HCT116 (cell line): Measurements from ENCODE around the gene DENND1A. TPM values are rescaled to one million over a fixed set of nuclear protein-coding genes. Genes with fewer than 3 reads are reported as not detected.

Source experiments
- ATAC-seq: fragments of 200-7000 bp; cut with Tn5 transposase; 2 replicates; pipeline ENCODE4 v1.9.1; 2020; ENCODE audit warnings: mild to moderate bottlenecking, moderate library complexity
- BruUV-seq: library from RNA; stranded (reverse); fragments of 400-500 nt; replicated peaks from 2 replicates; lab custom pipeline; 2021; lab: Mats Ljungman, UMichigan
- CTCF ChIA-PET: fragments of 300-600 bp; sonication (Branson Sonifier 250); formaldehyde crosslinking; loops from one replicate; lab custom pipeline; 2021; ENCODE audit warnings: antibody characterized with exemption; lab: Charles Lee
- POLR2A ChIA-PET: fragments of 300-600, 350-600 bp; sonication (Branson Sonifier 250); formaldehyde crosslinking; loops from one replicate; lab custom pipeline; 2021; ENCODE audit warnings: antibody characterized with exemption; lab: Charles Lee
- RAD21 ChIA-PET, 2 experiments: fragments of 300-600 bp; sonication (Branson Sonifier 250); formaldehyde crosslinking; loops; one replicate each; lab custom pipeline; 2023; ENCODE audit warnings: low total read pairs in 2 of 2; ENCODE audit not compliant: uncharacterized antibody in 2 of 2, unreplicated experiment in 2 of 2, low non-redundant PET in 1 of 2; lab: Charles Lee
- DNase-seq: peaks from one replicate; pipeline ENCODE4 v3.0.0-alpha.2; 2010; ENCODE audit warnings: low read depth, low spot score
- H2AFZ ChIP-seq: fragments of 200-600 bp; shearing (Covaris generic), sonication (generic); 2 replicates; pipeline ENCODE4 v1.6.1; 2017; ENCODE audit warnings: low read depth, mixed run types, mixed read lengths, antibody characterized with exemption, low read length; ENCODE audit not compliant: poor library complexity, severe bottlenecking
- H3K27ac ChIP-seq: 2 replicates; pipeline ENCODE4 v1.5.1; 2012; ENCODE audit warnings: low read depth, low read length
- H3K27me3 ChIP-seq: fragments of 200-600 bp; sonication (generic); 2 replicates; pipeline ENCODE4 v1.6.1; 2016; ENCODE audit warnings: mixed run types, low read length, mixed read lengths; ENCODE audit not compliant: insufficient read depth
- H3K36me3 ChIP-seq, 2 experiments: fragments of 200-500 bp in 1 of 2; fragments of 200-600 bp in 1 of 2; sonication (Bioruptor generic) in 1 of 2; sonication (generic) in 1 of 2; 2 replicates each; pipeline versions ENCODE4 v1.5.1 to v1.6.1; 2014 to 2016; ENCODE audit warnings: low read length in 2 of 2, inconsistent platforms in 1 of 2, mixed read lengths in 1 of 2, mixed run types in 1 of 2; ENCODE audit not compliant: insufficient read depth in 2 of 2, control insufficient read depth in 1 of 2
- H3K4me1 ChIP-seq, 2 experiments: fragments of 200-600 bp in 1 of 2; sonication (generic) in 1 of 2; 2 replicates each; pipeline versions ENCODE4 v1.5.1 to v1.6.1; 2012 to 2017; ENCODE audit warnings: low read length in 2 of 2, inconsistent platforms in 1 of 2, mild to moderate bottlenecking in 1 of 2, mixed read lengths in 1 of 2, mixed run types in 1 of 2, moderate library complexity in 1 of 2; ENCODE audit not compliant: insufficient read depth in 2 of 2, control insufficient read depth in 1 of 2
- H3K4me2 ChIP-seq: fragments of 200-600 bp; sonication (generic); 2 replicates; pipeline ENCODE4 v1.6.1; 2017; ENCODE audit warnings: mixed run types, low read length, mixed read lengths
- H3K4me3 ChIP-seq, 2 experiments: fragments of 200-600 bp in 1 of 2; sonication (generic) in 1 of 2; replicated peaks in 1 of 2; 2 replicates each; pipeline ENCODE4 v1.5.1; 2011 to 2016; ENCODE audit warnings: low read length in 2 of 2, control low read depth in 1 of 2, low read depth in 1 of 2, mild to moderate bottlenecking in 1 of 2, mixed read lengths in 1 of 2, mixed run types in 1 of 2
- H3K79me2 ChIP-seq: fragments of 200-600 bp; sonication (generic); 2 replicates; pipeline ENCODE4 v1.6.1; 2017; ENCODE audit warnings: mild to moderate bottlenecking, mixed run types, low read length, moderate library complexity, mixed read lengths; ENCODE audit not compliant: insufficient read depth
- H3K9ac ChIP-seq: fragments of 200-600 bp; sonication (generic); 2 replicates; pipeline ENCODE4 v1.6.1; 2016; ENCODE audit warnings: low read length, mixed read lengths
- H3K9me2 ChIP-seq: fragments of 200-600 bp; sonication (generic), shearing (Covaris generic); 2 replicates; pipeline ENCODE4 v1.6.1; 2017; ENCODE audit warnings: mixed run types, mild to moderate bottlenecking, moderate library complexity; ENCODE audit not compliant: insufficient read depth
- H3K9me3 ChIP-seq, 2 experiments: fragments of 200-500 bp in 1 of 2; fragments of 200-600 bp in 1 of 2; sonication (Bioruptor generic) in 1 of 2; sonication (generic) in 1 of 2; 2 replicates each; pipeline ENCODE4 v1.6.1; 2014 to 2017; ENCODE audit warnings: low read length in 2 of 2, mixed read lengths in 2 of 2, inconsistent platforms in 1 of 2, low read depth in 1 of 2, mild to moderate bottlenecking in 1 of 2, mixed run types in 1 of 2, moderate library complexity in 1 of 2; ENCODE audit not compliant: control insufficient read depth in 1 of 2, insufficient read depth in 1 of 2
- H4K20me1 ChIP-seq: fragments of 200-600 bp; sonication (generic), shearing (Covaris generic); 2 replicates; pipeline ENCODE4 v1.6.1; 2017; ENCODE audit warnings: mixed run types, mild to moderate bottlenecking, moderate library complexity; ENCODE audit not compliant: insufficient read depth
- CBX3 ChIP-seq: IDR thresholded peaks from 2 replicates; pipeline ENCODE4 v1.6.1; 2012; ENCODE audit warnings: low read depth
- CEBPB ChIP-seq: IDR thresholded peaks from 2 replicates; pipeline ENCODE4 v1.6.1; 2012; ENCODE audit warnings: low read depth
- CTCF ChIP-seq, 3 experiments: fragments of 200-600 bp in 1 of 3; sonication (generic) in 1 of 3; IDR thresholded peaks in 2 of 3; conservative IDR thresholded peaks in 1 of 3; 2 replicates each; pipeline ENCODE4 v1.5.1; 2012 to 2017; ENCODE audit warnings: low read depth in 2 of 3, low read length in 2 of 3, antibody characterized with exemption in 1 of 3, borderline replicate concordance in 1 of 3, control low read depth in 1 of 3, mild to moderate bottlenecking in 1 of 3, mixed read lengths in 1 of 3, mixed run types in 1 of 3, moderate library complexity in 1 of 3; ENCODE audit not compliant: insufficient read depth in 1 of 3
- EGR1 ChIP-seq: IDR thresholded peaks from 2 replicates; pipeline ENCODE4 v1.6.1; 2012; ENCODE audit warnings: low read depth
- EZH2 ChIP-seq: fragments of 200-600 bp; sonication (generic); IDR thresholded peaks from 2 replicates; pipeline ENCODE4 v1.6.1; 2017; ENCODE audit warnings: antibody characterized with exemption, mixed run types
- JUND ChIP-seq: IDR thresholded peaks from 2 replicates; pipeline ENCODE4 v1.6.1; 2012
- POLR2AphosphoS5 ChIP-seq: IDR thresholded peaks from 2 replicates; pipeline ENCODE4 v1.6.1; 2011; ENCODE audit warnings: mild to moderate bottlenecking, low read depth, low read length, moderate library complexity
- RAD21 ChIP-seq: IDR thresholded peaks from 2 replicates; pipeline ENCODE4 v1.6.1; 2012; ENCODE audit warnings: low read depth, mild to moderate bottlenecking
- SIN3A ChIP-seq: IDR thresholded peaks from 2 replicates; pipeline ENCODE4 v1.6.1; 2012; ENCODE audit warnings: low read depth
- SP1 ChIP-seq: IDR thresholded peaks from 2 replicates; pipeline ENCODE4 v1.6.1; 2012; ENCODE audit warnings: low read depth
- SRF ChIP-seq: IDR thresholded peaks from 2 replicates; pipeline ENCODE4 v1.6.1; 2012; ENCODE audit warnings: low read depth
- TCF7L2 ChIP-seq: IDR thresholded peaks from 2 replicates; pipeline ENCODE4 v1.7.0; 2011; ENCODE audit warnings: borderline replicate concordance, inconsistent platforms; ENCODE audit not compliant: insufficient read depth, insufficient read length; ENCODE audit errors: extremely low read depth
- YY1 ChIP-seq: IDR thresholded peaks from 2 replicates; pipeline ENCODE4 v1.6.1; 2011; ENCODE audit warnings: low read length, low read depth, moderate library complexity, mild to moderate bottlenecking; ENCODE audit not compliant: insufficient replicate concordance; ENCODE audit errors: extremely low read depth
- ZBTB33 ChIP-seq: IDR thresholded peaks from 2 replicates; pipeline ENCODE4 v1.6.1; 2011; ENCODE audit warnings: mild to moderate bottlenecking, low read length, moderate library complexity; ENCODE audit not compliant: insufficient replicate concordance; ENCODE audit errors: extremely low read depth
- ZFX ChIP-seq: fragments of 450-650 bp; IDR thresholded peaks from 2 replicates; pipeline ENCODE4 v1.6.1; 2017
- ZNF274 ChIP-seq: fragments of 200-500 bp; sonication (Bioruptor generic); IDR thresholded peaks from 2 replicates; pipeline ENCODE4 v1.6.1; 2014; ENCODE audit warnings: mild to moderate bottlenecking, low read depth, low read length, inconsistent platforms
- intact Hi-C: fragments of 100-400 bp; cut with micrococcal nuclease; formaldehyde crosslinking; loops from 2 replicates; pipeline ENCODE4 v1.10.0; 2022
- total RNA-seq: library from RNA; stranded (reverse); gene quantifications from one replicate; pipeline ENCODE4 v1.2.1, GENCODE V29; 2021; ENCODE audit not compliant: unreplicated experiment
- TF ChIP-seq, protein P1 (sequence below): IDR thresholded peaks from 2 replicates; pipeline ENCODE4 v1.6.1; 2012

Gene DENND1A
- total RNA-seq, 1 experiment from 2014 or later = 33.0 TPM

GRCh38 chr9:123552530-123552929 is 377.4 kb downstream of the DENND1A start:
- no peaks in the 10 kb centered on the region for H3K79me2 ChIP-seq
- H2AFZ ChIP-seq = no peak overlapping the region
- H3K36me3 ChIP-seq = no peaks in the 10 kb centered on the region
- no peak overlapping the region for H3K27ac ChIP-seq
- no peaks in the 10 kb centered on the region for H4K20me1 ChIP-seq
- RAD21 ChIA-PET = no interaction called here
- ATAC-seq (no peak), DNase-seq (no peak)
- no peaks in the 10 kb centered on the region for H3K9me3 ChIP-seq
- H3K9ac ChIP-seq = no peak overlapping the region
- no peak overlapping the region for H3K4me2 ChIP-seq
- CTCF ChIA-PET = no interaction called here
- H3K4me1 ChIP-seq = peaks cover 0 to 5% of the 10 kb centered on the region in 2 experiments; a peak in 1 of 4 replicates
- no peaks in the 10 kb centered on the region for H3K27me3 ChIP-seq
- intact Hi-C loops = no loop called here
- no TSS peak for BruUV-seq
- H3K4me3 ChIP-seq = no peak overlapping the region
- POLR2A ChIA-PET = no interaction called here
- H3K9me2 ChIP-seq = no peaks in the 10 kb centered on the region
- no peak for TF ChIP-seq CTCF (IDR thresholded peaks at IDR 0.05 in 2 of 3, conservative IDR thresholded peaks at IDR 0.05 in 1 of 3; ENCODE audit: borderline replicate concordance in 1 of 3, insufficient read depth in 1 of 3, low read depth in 2 of 3, low read length in 2 of 3)
- TF ChIP-seq, protein P1, sequence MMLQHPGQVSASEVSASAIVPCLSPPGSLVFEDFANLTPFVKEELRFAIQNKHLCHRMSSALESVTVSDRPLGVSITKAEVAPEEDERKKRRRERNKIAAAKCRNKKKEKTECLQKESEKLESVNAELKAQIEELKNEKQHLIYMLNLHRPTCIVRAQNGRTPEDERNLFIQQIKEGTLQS = no peak
- TF ChIP-seq ZFX = no peak
- TF ChIP-seq TCF7L2 = no peak
- TF ChIP-seq JUND = no peak
- TF ChIP-seq RAD21 = no peak
- no peak for TF ChIP-seq EZH2
- no peak for TF ChIP-seq SIN3A
- no peak for TF ChIP-seq YY1
- no peak for TF ChIP-seq CEBPB
- TF ChIP-seq SRF = no peak
- TF ChIP-seq CBX3 = no peak
- TF ChIP-seq POLR2AphosphoS5 = no peak
- TF ChIP-seq ZBTB33 = no peak
- TF ChIP-seq ZNF274 = no peak
- TF ChIP-seq EGR1 = no peak
- TF ChIP-seq SP1 = no peak
